ENCODE results near the gene CCNI. TPM values are rescaled to one million over a fixed set of nuclear protein-coding genes. Genes with fewer than 3 reads are reported as not detected.

CCNI gene
- total and polyA plus RNA-seq, 4 experiments from 2014 or later = 226 to 370 (median 356) TPM

DNA sequence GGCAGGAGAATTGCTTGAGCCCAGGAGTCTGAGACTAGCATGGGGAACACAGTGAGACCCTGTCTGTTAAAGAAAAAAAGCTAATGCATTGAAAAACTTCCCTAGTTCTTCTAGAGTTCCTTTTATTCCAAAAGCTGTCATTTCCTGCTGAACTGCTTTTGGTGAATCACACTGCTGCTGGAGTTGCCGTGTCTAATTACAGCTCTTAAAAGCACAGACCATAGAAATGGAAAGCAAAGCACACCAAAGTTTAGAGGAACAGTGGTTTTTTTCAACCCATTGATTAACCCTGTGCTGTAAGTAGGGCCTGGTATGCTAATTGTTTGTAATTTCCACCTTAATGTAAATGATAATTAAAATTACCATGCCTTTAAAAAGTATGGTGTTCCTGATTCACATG lies 73.9 kb downstream of the CCNI start:
- H3K4me3 Mint-ChIP-seq = no peak overlapping the region
- Histone ChIP-seq H3K4me1 (ENCODE audit: insufficient read depth, low read length) (peaks cover 4% of the 10 kb centered on the region), H3K9me3 (ENCODE audit: control insufficient read depth in 1 of 2, low read length in 2 of 2) (no peaks in the 10 kb centered on the region), H3K4me3 (ENCODE audit: low read length in 2 of 2) (no peak overlapping the region), H3K36me3 (ENCODE audit: insufficient read depth, low read length) (no peaks in the 10 kb centered on the region), H3K27me3 (ENCODE audit: insufficient read depth, low read length) (no peaks in the 10 kb centered on the region), H3K27ac (ENCODE audit: low read depth, low read length) (no peak overlapping the region)
- ChIA-PET CTCF (ENCODE audit: partially characterized antibody) (interaction anchor here (1.2 kb wide), 1 partner anchor 55 kb away, joined by 3 read pairs; no protein-coding TSS in a partner anchor), POLR2A (ENCODE audit: partially characterized antibody) (no interaction called here)
- DNase-seq = no peak
- intact Hi-C loops (cut with micrococcal nuclease) = no loop called here
- H3K36me3 Mint-ChIP-seq = peaks cover 21% of the 10 kb centered on the region in 2 donors
- no peak overlapping the region for H3K27ac Mint-ChIP-seq
- no peaks in the 10 kb centered on the region for H3K27me3 Mint-ChIP-seq
- H3K9me3 Mint-ChIP-seq = no peaks in the 10 kb centered on the region
- H3K4me1 Mint-ChIP-seq = peaks cover 14 to 22% (median 16%) of the 10 kb centered on the region in 4 donors

DNA sequence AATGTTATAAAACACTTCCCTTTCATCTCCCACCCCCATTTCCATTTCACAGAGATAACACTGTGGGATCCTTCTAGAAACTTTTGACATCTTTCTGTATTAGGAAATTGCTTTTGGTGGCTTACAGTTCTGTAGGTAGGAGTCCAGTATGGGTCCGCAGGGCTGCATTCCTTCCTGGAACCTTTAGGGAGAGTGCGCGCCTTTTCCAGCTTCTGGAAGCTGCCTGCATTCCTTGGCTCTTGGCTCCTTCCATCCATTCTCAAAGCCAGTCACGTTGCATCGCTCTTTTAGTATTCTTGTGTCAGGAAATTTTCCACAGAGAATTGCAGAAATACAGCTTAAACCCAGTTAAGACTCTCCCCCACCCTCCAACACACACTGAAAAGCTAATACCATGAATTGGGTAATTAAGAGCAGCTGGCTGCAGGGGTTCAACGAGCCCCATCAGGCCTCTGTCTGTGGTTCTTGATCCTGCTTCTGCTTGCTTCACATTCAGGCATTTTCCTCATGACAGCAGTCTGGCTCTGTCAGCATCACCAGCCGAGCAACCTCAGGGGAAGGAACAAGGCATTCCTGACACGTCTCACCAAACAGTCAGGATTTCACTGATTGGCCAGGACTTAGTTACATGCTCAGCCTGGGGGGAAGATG lies 77.4 kb downstream of the CCNI start:
- no peak overlapping the region for H3K4me3 Mint-ChIP-seq
- peaks cover 18 to 34% (median 24%) of the 10 kb centered on the region in 4 donors for H3K4me1 Mint-ChIP-seq
- ChIA-PET CTCF (ENCODE audit: partially characterized antibody) (no interaction called here), POLR2A (ENCODE audit: partially characterized antibody) (no interaction called here)
- Histone ChIP-seq H3K27me3 (ENCODE audit: insufficient read depth, low read length) (no peaks in the 10 kb centered on the region), H3K4me1 (ENCODE audit: insufficient read depth, low read length) (peaks cover 23% of the 10 kb centered on the region), H3K36me3 (ENCODE audit: insufficient read depth, low read length) (no peaks in the 10 kb centered on the region), H3K27ac (ENCODE audit: low read depth, low read length) (no peak overlapping the region), H3K9me3 (ENCODE audit: control insufficient read depth in 1 of 2, low read length in 2 of 2) (no peaks in the 10 kb centered on the region), H3K4me3 (ENCODE audit: low read length in 2 of 2) (no peak overlapping the region)
- intact Hi-C loops (cut with micrococcal nuclease) = no loop called here
- DNase-seq = no peak
- no peaks in the 10 kb centered on the region for H3K9me3 Mint-ChIP-seq
- H3K27ac Mint-ChIP-seq = no peak overlapping the region
- peaks cover 21 to 30% of the 10 kb centered on the region in 2 donors for H3K36me3 Mint-ChIP-seq
- no peaks in the 10 kb centered on the region for H3K27me3 Mint-ChIP-seq

DNA sequence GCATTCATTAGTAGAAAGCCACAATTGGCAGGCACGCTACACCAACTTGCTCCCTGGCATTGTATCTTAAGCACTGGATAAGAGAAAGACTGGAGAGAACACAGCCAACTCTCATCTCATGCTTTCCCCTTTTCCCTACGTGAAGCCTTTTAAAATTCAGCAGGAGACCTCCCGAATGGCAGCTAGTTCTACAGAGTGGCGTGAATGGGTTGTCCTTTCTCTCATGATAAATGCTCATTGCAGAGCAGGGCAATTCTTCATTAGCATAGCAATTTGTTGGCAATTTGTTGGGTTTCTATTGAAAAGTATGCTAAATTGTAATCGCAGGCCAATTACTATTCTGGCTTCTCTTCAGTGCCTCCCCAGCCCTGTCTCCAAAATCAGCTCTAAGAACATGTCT lies 78.3 kb downstream of the CCNI start:
- Histone ChIP-seq H3K9me3 (ENCODE audit: control insufficient read depth in 1 of 2, low read length in 2 of 2) (no peaks in the 10 kb centered on the region), H3K36me3 (ENCODE audit: insufficient read depth, low read length) (no peaks in the 10 kb centered on the region), H3K4me1 (ENCODE audit: insufficient read depth, low read length) (peaks cover 31% of the 10 kb centered on the region), H3K27me3 (ENCODE audit: insufficient read depth, low read length) (no peaks in the 10 kb centered on the region), H3K4me3 (ENCODE audit: low read length in 2 of 2) (no peak overlapping the region), H3K27ac (ENCODE audit: low read depth, low read length) (no peak overlapping the region)
- ChIA-PET CTCF (ENCODE audit: partially characterized antibody) (no interaction called here), POLR2A (ENCODE audit: partially characterized antibody) (interaction anchor here (9.5 kb wide), 1 partner anchor 8 kb away, joined by 62 read pairs; no protein-coding TSS in a partner anchor)
- intact Hi-C loops (cut with micrococcal nuclease) = no loop called here
- H3K4me1 Mint-ChIP-seq = peaks cover 21 to 37% (median 29%) of the 10 kb centered on the region in 4 donors
- no peak for DNase-seq
- H3K27ac Mint-ChIP-seq = no peak overlapping the region
- H3K36me3 Mint-ChIP-seq = peaks cover 19 to 30% of the 10 kb centered on the region in 2 donors
- no peak overlapping the region for H3K4me3 Mint-ChIP-seq
- H3K9me3 Mint-ChIP-seq = no peaks in the 10 kb centered on the region
- peaks cover 0 to 1% of the 10 kb centered on the region in 2 donors for H3K27me3 Mint-ChIP-seq

Other genes starting within 250 kb of the CCNI start
- not detected for gene SOWAHB, start 177.8 kb downstream of the CCNI start, total RNA-seq
- not detected for gene SOWAHB, start 177.8 kb downstream of the CCNI start, polyA plus RNA-seq
- gene SEPTIN11, start 126.2 kb downstream of the CCNI start, total RNA-seq = 10 to 100 TPM; 25.2 to 30.2 TPM
- gene SEPTIN11, start 126.2 kb downstream of the CCNI start, polyA plus RNA-seq = 10 to 100 TPM; 21.9 to 31.3 TPM
- 10 to 100 TPM; 22.2 to 22.9 TPM for gene CCNG2, start 81.2 kb upstream of the CCNI start, total RNA-seq
- gene CCNG2, start 81.2 kb upstream of the CCNI start, polyA plus RNA-seq = 10 to 100 TPM; 17.0 to 18.3 TPM

Data from CD4-positive, alpha-beta memory T cell (primary cell).